H1 (cell line): Measurements from ENCODE around the gene CXXC5. TPM values are rescaled to one million over a fixed set of nuclear protein-coding genes. Genes with fewer than 3 reads are reported as not detected.

Experiments
- BCL11A ChIP-seq, 2 experiments: IDR thresholded peaks; one replicate each; pipeline ENCODE4 v1.6.1; 2011; ENCODE audit warnings: low read depth in 2 of 2, low read length in 2 of 2, mild to moderate bottlenecking in 2 of 2
- CHD7 ChIP-seq: fragments of 300-600 bp; sonication (generic); IDR thresholded peaks from 2 replicates; pipeline ENCODE4 v1.7.1; 2012; ENCODE audit warnings: low read length, moderate library complexity, mild to moderate bottlenecking, inconsistent platforms; ENCODE audit not compliant: insufficient replicate concordance
- PHF8 ChIP-seq: fragments of 200-600 bp; sonication (generic); conservative IDR thresholded peaks from 2 replicates; pipeline ENCODE4 v1.7.1; 2012; ENCODE audit warnings: low read depth, mild to moderate bottlenecking, inconsistent platforms, low read length, moderate library complexity
- RXRA ChIP-seq: IDR thresholded peaks from 2 replicates; pipeline ENCODE4 v1.6.1; 2011; ENCODE audit warnings: low read depth, mild to moderate bottlenecking, low read length, moderate library complexity; ENCODE audit not compliant: insufficient read depth
- SAP30 ChIP-seq: fragments of 300-600 bp; sonication (generic); IDR thresholded peaks from 2 replicates; pipeline ENCODE4 v1.7.1; 2012; ENCODE audit warnings: low read length, moderate library complexity, mild to moderate bottlenecking, inconsistent platforms; ENCODE audit not compliant: insufficient read depth, insufficient replicate concordance
- TAF7 ChIP-seq: optimal IDR thresholded peaks from 2 replicates; pipeline ENCODE3; 2011; ENCODE audit warnings: low read depth, mild to moderate bottlenecking, inconsistent platforms, low read length, moderate library complexity, borderline replicate concordance
- polyA plus RNA-seq, 7 experiments: library from polyadenylated mRNA; depleted of rRNA in 3 of 7; stranded (reverse) in 5 of 7; unstranded in 2 of 7; fragments of >200 nt in 5 of 7; fragments of 200-250 nt in 2 of 7; gene quantifications; 1 replicate in 5 of 7; 2 replicates in 1 of 7; 4 replicates in 1 of 7; pipeline versions ENCODE4 v1.2.1 to v1.2.3, GENCODE V29; 2011 to 2013; ENCODE audit warnings: missing spikeins in 2 of 7, mixed read lengths in 2 of 7
- total RNA-seq: library from RNA; stranded (reverse); fragmentation: NEBNext Ultra II Directional; extraction: Animal tissue kit (Norgen Biotek cat#: 25700); gene quantifications from 2 replicates; pipeline ENCODE4 v1.2.1, GENCODE V29; 2021

The CXXC5 gene
- total and polyA plus RNA-seq, 2 of the 8 experiments (the other 6 are each of a cell fraction or from before 2014, with no cell fraction given), result 61.4 to 74.0 TPM

GRCh38 chr5:139681466-139681865 lies 33.3 kb downstream of the CXXC5 start (continued):
- no peak for TF ChIP-seq SAP30
- TF ChIP-seq PHF8, result no peak
- TF ChIP-seq RXRA, result no peak
- TF ChIP-seq TAF7, result no peak
- TF ChIP-seq BCL11A (IDR thresholded peaks at IDR 0.05; ENCODE audit: low read depth in 2 of 2, low read length in 2 of 2), result no peak
- TF ChIP-seq CHD7, result no peak
